GM19438 (cell line): ENCODE data around the gene MBTPS1.

ENCODE experiments used
- ATAC-seq: cut with Tn5 transposase; IDR thresholded peaks from one replicate; pipeline ENCODE4 v1.9.1; 2021; ENCODE audit warnings: low read depth; ENCODE audit not compliant: unreplicated experiment

MBTPS1 gene

DNA sequence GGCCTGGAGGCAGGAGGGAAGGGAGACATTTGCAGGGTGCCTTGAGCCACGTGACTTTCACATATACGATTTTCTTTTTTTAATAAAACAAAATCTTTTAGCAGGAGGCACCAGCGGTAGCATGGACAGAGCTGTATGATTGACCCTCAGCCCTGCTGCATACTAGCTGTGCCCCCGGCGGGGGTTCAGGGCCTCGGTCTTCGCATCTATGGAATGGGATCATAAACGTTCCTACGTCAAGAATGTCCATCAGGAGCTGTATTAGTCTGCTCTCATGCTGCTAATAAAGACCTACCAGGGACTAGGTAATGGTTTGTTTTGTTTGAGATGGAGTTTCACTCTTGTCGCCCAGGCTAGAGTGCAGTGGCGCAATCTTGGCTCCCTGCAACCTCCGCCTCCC lies 101.3 kb downstream of the MBTPS1 start:
- ATAC-seq = no peak

DNA sequence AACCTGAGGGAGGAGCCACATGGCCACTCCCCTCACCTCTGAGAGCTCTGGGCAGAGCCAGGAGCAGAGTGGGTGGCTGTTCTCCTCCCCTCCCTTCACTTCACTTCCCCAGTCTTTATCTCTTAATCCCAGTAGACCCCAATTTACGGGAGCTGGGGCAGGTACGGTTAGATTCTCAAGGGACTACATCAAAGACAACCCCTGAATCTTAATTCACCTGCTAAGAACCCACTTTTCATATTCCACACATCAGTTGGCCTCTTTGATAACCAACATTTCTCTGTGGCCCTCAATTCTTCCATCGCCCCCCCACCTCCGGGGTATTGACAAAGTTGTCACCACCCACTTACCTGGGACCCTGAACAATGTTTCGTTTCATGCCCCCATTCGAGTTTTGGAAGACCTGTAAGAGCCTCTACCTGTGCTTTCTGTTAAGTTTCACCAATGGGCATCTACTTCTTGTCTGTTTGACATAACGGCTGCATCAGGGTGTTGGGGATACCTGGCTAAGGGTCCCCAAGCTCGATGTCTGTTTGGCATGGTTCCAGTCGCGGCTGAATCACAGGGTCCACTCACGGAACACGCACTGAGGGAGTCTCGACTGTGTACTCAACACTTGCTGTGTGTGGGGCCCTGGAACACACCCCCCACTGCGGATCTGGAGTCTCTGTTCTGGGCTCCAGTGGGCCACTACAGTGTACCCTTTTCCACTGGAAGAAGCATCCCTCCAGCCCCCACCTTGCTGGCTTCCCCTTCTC lies 102.0 kb downstream of the MBTPS1 start:
- ATAC-seq = no peak

DNA sequence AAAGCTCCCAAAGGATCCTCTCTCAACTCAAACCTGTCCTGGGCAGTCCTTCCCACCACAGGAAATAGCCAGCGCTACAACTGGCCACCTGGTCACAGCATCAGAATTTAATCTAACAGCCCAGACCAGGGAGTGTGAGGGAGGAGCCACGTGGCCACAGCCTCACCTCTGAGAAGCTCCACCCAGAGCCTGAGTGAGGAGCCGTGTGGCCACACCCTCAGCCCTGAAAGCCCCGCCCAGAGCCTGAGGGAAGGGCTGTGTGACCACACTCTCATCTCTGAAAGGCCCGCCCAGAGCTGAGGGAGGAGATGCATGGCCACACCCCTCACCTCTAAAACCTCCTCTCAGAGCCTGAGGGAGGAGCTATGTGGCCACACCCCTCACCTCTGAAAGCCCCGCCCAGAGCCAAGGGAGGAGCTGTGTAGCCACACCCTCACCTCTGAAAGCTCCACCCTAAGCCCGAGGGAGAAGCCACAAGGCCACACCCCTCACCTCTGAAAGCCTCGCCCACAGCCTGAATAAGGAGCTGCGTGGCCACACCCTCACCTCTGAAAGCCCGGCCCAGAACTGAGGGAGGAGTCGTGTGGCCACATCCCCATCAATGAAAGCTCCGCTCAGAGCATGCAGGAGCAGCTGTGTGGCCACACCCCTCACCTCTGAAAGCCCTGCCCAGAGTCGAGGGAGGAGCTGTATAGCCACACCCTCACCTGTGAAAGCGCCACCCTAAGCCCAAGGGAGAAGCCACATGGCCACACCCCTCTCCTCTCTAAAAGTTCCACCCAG lies 102.8 kb downstream of the MBTPS1 start:
- peak; percentile 87 for ATAC-seq

DNA sequence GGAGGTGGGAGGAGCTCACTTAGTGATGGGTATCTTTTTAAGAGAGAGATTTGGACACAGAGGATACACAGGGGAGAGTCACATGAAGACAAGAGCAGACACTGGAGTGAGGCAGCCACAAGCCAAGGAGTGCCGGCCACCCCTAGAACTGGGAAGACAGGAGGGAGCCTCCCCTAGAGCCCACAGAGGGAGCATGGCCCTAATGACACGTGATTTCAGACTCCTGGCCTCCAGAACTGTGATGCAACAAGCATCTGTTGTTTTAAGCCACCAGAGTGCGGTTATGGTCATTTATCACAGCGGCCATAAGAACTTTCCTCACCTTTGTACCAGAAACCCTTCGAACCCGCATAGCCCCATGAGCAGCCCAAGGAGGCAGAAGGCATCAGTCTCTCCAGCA lies 107.5 kb downstream of the MBTPS1 start:
- no peak for ATAC-seq

DNA sequence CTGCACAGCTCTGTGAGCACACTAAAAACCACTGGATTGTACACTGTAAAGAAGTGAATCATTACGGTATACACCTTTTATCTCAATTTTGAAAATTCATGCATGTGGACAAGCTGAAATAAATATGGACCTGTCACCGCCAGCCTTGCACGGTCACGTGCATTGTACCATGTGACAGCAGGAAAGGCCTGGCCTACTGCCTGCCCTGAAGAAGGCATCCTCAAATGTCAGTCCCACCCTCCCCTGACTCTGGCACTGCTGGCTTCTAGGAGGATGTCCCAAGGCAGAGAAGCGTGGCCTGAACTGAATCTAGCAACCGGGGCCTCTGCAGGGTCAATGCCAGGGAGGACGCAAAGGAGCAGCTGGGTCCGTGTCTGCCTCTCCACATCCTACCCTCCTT lies 108.8 kb downstream of the MBTPS1 start:
- no peak for ATAC-seq

DNA sequence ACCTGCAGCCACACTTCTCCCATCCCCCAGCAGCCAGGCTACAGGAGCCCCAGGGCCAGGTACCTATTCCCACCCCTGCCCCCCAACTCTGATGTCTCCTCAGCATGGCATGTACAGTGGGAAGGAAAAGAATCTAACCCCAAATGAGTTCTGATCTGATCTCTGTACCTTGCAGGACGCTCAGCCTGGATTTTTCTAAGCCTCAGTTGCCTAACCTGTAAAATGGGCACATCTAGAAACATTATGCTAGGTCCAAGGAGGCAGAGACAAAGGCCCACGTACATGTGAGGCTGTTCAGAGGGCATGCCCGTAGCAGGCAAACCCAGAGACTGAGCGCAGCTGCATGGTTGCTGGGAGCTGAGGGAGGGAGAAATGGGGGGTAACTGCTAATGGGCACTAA lies 109.2 kb downstream of the MBTPS1 start:
- ATAC-seq = no peak

DNA sequence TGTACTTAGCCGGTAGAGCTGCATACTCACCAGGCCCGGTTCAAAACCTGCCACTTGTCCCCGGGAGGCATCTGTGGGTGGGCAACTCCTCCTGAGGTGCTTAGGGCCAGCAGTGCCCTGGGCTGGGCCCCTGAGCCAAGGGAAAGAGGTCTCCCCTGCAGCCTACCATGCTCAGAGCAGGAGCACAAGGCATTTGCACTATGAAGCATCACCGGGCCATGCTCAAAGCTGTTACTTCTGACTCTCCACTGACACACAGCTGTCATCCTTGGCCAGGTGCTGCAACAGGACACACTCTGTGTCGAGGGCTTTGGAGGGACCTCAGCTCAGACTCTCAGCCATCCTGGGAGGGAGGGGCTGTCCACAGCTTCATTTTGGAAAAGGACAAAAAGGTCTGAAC lies 111.4 kb downstream of the MBTPS1 start:
- ATAC-seq = no peak

DNA sequence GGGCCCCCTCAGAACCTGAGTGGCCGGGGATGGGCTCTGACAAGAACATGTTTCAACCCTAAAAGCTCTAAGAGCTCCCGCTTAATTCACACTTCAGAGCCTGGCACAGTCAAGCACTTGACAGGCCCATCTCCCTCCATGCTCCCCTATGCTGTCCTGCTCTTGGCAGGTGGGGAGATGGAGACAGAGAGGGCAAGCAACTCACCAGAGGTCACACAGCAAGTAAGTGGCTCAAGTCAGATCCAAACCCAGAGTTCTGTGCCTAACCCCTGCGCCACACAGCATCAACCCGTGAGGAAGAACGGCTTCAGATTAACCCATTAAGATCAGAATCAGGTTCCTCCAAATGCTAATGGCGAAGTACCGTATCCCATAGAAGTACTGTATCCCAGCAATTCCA lies 112.3 kb downstream of the MBTPS1 start:
- no peak for ATAC-seq
